ENCODE measurements around the gene LSS. TPM values are rescaled to one million over a fixed set of nuclear protein-coding genes. Genes with fewer than 3 reads are reported as not detected.

Gene LSS
- total RNA-seq, 1 donor from 2014 or later, result 99.0 TPM

DNA sequence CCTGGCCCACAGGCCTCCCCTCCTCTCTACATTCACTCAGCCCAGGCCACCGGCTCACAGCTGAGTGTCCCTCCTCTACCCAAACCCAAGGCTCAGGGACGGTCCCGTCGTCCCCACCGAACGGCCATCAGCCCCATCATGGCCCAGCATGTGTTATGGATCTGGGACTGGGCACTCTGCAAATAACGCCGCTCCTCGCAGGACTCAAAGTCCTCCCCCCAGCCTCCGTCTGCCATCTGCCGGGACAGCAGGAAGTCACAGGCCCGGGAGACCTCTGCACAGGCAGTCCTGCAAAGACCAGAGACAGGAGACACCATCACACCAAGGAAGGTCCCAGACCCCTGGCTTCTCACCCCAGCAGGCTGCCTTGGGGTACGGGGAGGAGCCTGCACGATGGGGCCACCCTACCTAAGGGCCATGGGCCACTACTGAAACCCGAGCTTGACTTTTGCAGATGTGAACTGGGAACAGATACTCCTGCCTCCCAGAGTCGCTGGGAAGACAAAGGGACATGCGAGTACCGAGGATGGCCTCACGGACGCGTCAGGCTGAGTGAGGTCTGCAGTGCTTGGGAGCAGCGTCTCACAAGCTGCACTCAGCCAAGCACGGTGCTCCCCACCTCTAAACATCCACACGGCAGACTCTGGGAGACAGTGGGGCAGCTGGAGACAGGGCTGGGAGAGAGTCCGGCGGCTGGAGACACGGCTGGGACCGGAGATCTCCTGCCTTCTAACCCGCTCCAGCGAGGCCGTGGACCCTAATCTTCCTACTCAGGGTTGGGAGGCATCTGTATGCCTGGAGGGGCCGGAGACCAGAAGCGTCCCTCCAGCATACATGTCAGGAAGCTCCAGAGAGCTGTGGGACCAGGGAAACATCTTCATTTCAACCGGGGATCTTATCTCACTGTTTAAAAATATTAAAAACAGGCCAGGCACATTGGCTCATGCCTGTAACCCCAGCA is 33.9 kb downstream of the LSS start:
- ChIA-PET CTCF (interaction anchor here (0.7 kb wide), 1 partner anchor 197 kb away, joined by 3 read pairs; no protein-coding TSS in a partner anchor), POLR2A (no interaction called here)
- peaks cover 71% of the 10 kb centered on the region for H3K36me3 Mint-ChIP-seq (ENCODE audit: low read depth)
- H3K27ac Mint-ChIP-seq, result no peak overlapping the region
- intact Hi-C loops (cut with micrococcal nuclease), result no loop called here
- no peaks in the 10 kb centered on the region for H3K27me3 Mint-ChIP-seq
- H3K4me3 Mint-ChIP-seq, result no peak overlapping the region
- H3K9me3 Mint-ChIP-seq, result no peaks in the 10 kb centered on the region
- H3K4me1 Mint-ChIP-seq, result no peaks in the 10 kb centered on the region
- DNase-seq (no peak), ATAC-seq (ENCODE audit: low read depth) (no peak)
- TF ChIP-seq, protein P1, sequence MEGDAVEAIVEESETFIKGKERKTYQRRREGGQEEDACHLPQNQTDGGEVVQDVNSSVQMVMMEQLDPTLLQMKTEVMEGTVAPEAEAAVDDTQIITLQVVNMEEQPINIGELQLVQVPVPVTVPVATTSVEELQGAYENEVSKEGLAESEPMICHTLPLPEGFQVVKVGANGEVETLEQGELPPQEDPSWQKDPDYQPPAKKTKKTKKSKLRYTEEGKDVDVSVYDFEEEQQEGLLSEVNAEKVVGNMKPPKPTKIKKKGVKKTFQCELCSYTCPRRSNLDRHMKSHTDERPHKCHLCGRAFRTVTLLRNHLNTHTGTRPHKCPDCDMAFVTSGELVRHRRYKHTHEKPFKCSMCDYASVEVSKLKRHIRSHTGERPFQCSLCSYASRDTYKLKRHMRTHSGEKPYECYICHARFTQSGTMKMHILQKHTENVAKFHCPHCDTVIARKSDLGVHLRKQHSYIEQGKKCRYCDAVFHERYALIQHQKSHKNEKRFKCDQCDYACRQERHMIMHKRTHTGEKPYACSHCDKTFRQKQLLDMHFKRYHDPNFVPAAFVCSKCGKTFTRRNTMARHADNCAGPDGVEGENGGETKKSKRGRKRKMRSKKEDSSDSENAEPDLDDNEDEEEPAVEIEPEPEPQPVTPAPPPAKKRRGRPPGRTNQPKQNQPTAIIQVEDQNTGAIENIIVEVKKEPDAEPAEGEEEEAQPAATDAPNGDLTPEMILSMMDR (IDR thresholded peaks at IDR 0.05), result no peak

- no peak for ATAC-seq (ENCODE audit: low read depth)
- TF ChIP-seq, protein P1 (IDR thresholded peaks at IDR 0.05), result no peak
- Mint-ChIP-seq H3K9me3 (no peaks in the 10 kb centered on the region), H3K4me1 (no peaks in the 10 kb centered on the region), H3K27ac (no peak overlapping the region), H3K27me3 (no peaks in the 10 kb centered on the region), H3K4me3 (no peak overlapping the region), H3K36me3 (ENCODE audit: low read depth) (peaks cover 63% of the 10 kb centered on the region)
- ChIA-PET POLR2A (no interaction called here), CTCF (interaction anchor here (0.7 kb wide), 1 partner anchor 198 kb away, joined by 3 read pairs; no protein-coding TSS in a partner anchor)
- DNase-seq, result no peak
- intact Hi-C loops (cut with micrococcal nuclease), result no loop called here
Measured at GRCh38 chr21:46193829-46194373, 34.7 kb downstream of the LSS start.

DNA sequence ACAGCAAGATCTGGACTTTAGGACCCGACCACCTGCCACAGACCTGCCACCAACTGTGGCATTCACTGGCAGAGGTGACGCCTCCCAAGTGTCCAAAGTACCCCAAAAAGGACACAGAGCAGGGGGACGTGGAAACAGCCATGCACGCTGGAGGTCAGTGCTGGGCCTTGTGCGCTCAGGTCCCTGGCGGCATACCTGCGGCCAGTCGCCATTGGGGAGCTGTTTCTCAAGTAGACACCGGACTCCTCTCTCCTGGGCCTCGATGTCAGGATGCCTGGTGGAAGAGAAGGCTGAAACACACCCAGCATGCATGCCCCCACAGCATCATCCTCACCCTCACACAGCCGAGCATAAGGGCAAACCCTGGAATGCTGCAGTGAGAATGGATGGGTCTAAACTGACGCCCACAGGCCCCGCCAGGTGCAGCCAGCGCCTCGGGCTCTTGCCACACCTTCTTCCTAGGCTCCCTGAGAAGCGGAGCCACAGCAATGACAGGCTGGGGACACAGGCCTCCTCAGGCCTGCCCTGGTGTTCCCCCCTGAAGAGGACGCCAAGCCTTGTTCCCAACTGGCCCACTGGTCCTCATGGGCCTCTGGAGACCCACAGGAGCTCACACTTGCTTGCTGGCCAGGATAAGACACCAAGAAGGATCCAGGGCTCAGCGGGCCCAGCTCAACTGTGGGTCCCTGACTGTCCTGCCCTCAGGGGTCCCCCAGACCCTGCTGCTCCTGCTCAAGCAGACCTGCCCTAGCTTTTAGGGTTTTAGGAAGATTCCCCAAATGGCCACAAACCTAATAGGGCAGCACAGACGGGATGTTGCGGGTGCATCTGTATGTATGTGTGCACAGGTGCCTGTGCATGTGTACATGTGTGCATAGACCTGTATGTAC is 36.6 kb downstream of the LSS start:
- Mint-ChIP-seq H3K9me3 (no peaks in the 10 kb centered on the region), H3K36me3 (ENCODE audit: low read depth) (peaks cover 49% of the 10 kb centered on the region), H3K4me1 (no peaks in the 10 kb centered on the region), H3K27ac (no peak overlapping the region), H3K4me3 (no peak overlapping the region), H3K27me3 (no peaks in the 10 kb centered on the region)
- intact Hi-C loops (cut with micrococcal nuclease), result no loop called here
- POLR2A ChIA-PET, result no interaction called here
- DNase-seq (no peak), ATAC-seq (ENCODE audit: low read depth) (no peak)
- CTCF ChIA-PET, result no interaction called here
- TF ChIP-seq, protein P1 (IDR thresholded peaks at IDR 0.05), result no peak

GRCh38 chr21:46191257-46191685 is 37.3 kb downstream of the LSS start:
- Mint-ChIP-seq H3K4me3 (no peak overlapping the region), H3K36me3 (ENCODE audit: low read depth) (peaks cover 42% of the 10 kb centered on the region), H3K27ac (no peak overlapping the region), H3K9me3 (no peaks in the 10 kb centered on the region), H3K4me1 (no peaks in the 10 kb centered on the region), H3K27me3 (no peaks in the 10 kb centered on the region)
- DNase-seq (no peak), ATAC-seq (ENCODE audit: low read depth) (no peak)
- ChIA-PET CTCF (no interaction called here), POLR2A (no interaction called here)
- TF ChIP-seq, protein P1 (IDR thresholded peaks at IDR 0.05), result no peak
- intact Hi-C loops (cut with micrococcal nuclease), result no loop called here
